Measurements from ENCODE around the gene MORN1. TPM values are rescaled to one million over a fixed set of nuclear protein-coding genes. Genes with fewer than 3 reads are reported as not detected.

The MORN1 gene
- total RNA-seq, 1 donor from 2014 or later: 5.3 TPM

DNA sequence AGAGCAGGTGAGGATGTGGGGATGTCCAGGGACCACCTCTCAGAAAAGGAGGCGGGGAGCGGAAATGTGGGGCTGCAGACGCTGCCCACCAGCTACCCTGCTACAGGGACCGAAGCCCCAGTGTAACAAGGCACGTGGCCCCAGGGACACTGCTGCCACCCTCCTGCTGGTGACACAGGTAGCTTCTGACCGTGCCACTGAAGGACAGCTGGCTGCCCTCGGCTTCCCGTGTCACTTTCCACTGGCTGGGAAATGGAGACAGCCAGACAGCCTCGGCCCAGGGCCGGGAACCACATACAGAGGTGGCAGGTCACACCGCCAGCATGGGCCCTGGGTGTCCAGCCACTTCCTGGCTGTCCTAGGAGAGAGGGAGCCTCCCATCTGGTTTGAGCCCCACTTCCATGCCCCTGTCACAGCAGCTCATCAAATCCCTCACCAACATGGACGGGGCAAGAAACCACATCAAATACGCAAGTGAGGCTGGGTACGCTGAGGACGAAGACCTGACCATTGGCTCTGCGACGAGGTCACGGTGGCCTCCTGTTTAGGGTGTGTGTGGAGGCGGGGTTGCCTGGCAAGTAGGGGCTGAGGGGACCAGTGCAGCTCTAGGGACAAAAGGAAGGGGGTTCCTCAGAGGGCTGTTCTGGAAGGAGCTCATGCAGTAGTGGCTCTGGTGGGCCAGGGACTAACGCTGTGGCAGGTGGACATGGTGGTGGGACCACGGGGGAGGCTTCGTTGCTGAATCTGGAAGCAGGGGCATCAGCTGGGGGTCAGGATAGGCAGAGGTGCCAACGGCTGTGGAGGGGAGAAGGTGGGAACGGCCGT is 16.0 kb upstream of the MORN1 start:
- no peak for ATAC-seq
- intact Hi-C loops (cut with micrococcal nuclease): no loop called here
- DNase-seq: no peak

- ATAC-seq (no peak), DNase-seq (no peak)
- intact Hi-C loops (cut with micrococcal nuclease): no loop called here
Measured at GRCh38 chr1:2406451-2407041, 15.2 kb upstream of the MORN1 start.

GRCh38 chr1:2405588-2406295 is 14.4 kb upstream of the MORN1 start:
- intact Hi-C loops (cut with micrococcal nuclease): no loop called here
- DNase-seq: no peak
- ATAC-seq: no peak

DNA sequence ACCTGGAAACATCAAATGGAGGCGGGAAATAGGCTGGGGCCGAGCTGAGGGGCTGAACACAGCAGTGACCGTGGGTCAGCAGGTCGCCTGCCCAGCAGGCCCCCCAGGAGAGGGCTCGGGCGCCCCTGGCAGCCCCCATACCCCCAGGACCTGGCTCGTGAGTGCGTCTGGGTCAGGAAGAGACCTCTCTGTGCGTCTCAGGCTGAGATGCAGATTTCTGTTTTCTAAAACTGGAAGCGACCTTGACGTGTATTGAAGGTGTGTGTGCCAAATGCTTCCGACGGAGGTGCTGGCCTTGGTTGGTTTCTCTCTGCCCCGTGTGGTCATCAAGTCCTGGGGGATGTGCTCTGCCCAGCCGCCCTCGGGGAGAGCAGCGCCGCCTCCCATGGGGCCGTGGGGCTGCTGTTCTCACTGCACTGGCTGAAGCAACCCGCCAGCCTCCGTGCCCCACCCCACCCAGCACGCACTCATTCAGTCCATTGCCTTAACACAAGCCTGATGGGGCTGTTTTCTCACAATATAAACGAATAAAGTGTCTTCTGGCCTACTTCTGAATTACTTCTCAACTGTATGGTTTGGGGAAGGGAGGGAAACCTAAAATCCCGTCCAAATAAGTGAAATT is 13.6 kb upstream of the MORN1 start:
- no peak for DNase-seq
- ATAC-seq: no peak
- intact Hi-C loops (cut with micrococcal nuclease): no loop called here

DNA sequence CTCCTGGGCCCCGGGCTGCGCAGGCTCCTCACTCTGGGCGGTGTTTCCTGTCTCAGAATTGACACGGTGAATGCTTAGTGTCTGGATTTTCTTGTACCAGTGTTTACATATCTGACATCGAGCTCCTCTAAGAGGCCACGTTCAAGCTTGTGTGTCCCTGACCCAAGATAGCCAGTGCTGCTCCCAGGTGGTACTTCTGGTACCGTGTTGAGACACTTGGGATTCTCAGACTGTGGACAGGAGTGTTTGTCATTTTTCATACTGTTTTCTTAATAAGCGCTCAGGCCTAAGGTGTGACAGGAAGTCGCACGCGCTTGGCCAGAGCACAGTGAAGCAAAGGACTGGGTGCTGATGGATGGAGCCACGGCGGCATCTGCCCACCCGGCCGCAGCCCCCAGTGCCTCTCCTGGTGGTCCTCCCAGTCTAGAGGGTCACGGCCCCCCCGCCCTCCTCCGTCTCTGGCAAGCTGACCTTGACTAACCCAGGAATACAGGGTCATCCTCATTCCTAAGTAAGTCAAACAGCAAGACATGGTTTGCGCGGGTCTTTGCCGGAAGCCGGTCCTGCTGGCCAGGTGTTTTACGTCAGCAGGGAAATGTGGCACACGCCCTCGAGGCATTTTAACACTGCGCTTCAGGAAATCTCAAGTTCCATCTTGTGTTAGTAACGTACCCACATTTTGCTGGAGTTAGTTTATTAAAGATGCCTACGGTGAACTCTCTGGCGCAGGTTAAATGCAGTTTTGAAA is 13.0 kb upstream of the MORN1 start:
- intact Hi-C loops (cut with micrococcal nuclease): no loop called here
- no peak for DNase-seq
- no peak for ATAC-seq

- DNase-seq: no peak
- intact Hi-C loops (cut with micrococcal nuclease): no loop called here
Measured at GRCh38 chr1:2403273-2403672, 11.9 kb upstream of the MORN1 start.

DNA sequence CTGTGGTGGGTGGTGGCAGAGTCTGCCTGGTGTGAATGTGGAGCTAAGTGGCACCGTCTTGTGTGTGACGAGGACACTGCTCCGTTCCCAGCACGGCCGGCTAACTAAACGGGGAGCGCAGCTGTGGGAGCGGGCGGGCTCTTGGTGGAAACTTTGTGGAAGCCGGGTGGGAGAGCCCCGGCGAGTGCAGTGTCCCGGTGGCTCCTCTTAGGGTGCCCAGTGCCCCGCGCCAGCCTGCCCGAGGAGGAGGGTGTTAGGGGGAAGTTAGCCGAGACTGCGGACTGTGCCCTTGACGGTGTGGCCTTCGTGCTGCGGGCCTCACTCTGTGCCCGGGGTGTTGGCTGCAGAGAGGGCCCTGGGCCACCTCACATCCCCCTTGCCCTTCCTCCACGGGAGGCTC is 11.1 kb upstream of the MORN1 start:
- intact Hi-C loops (cut with micrococcal nuclease): no loop called here
- ATAC-seq (no peak), DNase-seq (no peak)

More at GRCh38 chr1:2403273-2403672, 11.9 kb upstream of the MORN1 start:
- no peak for ATAC-seq

DNA sequence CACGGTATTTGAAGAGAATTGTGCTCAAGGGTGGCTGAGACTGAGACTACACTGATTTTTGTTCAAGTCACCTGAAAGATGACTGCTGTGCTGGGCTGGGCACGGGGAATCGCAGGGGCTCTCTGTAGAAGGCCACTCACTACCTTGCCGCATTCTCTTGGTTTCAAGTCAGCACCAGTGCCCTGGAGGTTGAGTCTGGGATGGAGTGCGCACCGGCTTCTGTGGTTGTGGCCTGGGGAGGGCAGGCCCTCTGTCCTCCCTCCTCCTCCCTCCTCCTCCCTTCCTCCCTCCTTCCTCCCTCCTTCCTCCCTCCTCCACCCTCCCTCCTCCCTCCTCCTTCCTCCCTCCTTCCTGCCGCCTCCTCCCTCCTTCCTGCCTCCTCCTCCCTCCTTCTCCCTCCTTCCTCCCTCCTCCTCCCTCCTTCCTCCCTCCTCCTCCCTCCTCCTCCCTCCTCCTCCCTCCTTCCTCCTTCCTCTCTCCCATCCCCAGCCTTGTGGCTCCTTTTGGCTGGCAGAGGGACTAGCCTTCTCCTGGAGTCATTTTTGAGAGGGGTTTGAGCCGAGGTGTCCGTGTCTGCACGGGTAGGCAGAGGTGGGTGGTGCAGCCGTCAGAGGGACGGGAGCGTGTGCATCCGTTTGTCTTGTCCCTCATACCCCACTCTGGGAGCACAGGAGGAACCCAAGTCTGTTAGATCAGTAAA is 9.7 kb upstream of the MORN1 start:
- no peak for DNase-seq
- no peak for ATAC-seq
- intact Hi-C loops (cut with micrococcal nuclease): no loop called here

DNA sequence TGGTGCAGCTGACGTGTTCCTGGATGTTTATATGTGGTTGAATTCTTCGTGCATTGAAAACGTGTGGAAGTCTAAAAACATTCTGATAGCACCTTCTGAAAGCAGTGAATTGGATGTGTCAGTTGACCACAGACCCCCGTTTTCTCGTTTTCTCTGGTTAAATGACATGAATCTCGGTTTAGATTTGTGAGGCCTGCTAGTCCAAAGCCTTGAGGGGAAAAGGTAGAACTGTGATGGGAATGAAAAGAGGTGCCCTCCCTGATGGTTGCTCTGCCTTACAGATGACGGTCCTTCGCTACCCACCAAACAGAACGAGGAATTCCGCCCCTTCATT is 9.2 kb upstream of the MORN1 start:
- intact Hi-C loops (cut with micrococcal nuclease): no loop called here
- ATAC-seq: no peak

DNA sequence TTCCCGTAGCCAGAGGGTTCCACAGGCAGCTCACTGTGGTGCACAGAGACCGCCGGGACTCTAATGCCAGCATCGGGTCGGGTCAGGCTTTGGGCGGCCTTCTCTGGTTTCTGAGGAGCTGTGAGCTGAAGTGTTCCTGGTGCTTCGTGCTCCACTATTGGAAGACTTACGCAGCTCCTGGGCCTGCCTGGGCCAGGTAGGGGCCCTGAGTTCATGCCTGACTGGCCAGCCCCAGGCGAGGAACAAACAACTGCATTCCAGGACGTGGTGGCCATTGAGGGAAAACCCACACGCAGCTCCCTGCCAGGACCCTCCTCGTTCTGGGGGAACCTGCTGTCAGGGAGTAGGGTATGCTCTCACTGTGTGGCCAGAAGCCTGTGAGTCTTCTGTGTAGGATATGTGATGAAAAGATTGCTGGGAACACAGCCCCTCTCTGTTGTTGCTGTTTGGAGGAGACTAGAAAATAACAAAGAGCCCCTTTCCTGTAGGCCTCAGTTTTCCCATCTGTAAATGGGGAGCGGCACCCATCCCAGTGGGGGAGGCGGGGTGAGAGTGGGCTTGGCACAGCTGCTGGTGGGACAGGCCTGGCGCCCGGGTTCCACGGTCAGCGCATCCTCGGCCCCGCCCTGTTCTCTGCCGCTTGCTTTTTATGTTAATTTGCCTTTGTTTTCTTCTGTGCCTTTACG is 8.7 kb upstream of the MORN1 start:
- intact Hi-C loops (cut with micrococcal nuclease): no loop called here
- no peak for ATAC-seq
- DNase-seq: no peak

More for the DNA sequence above, 9.2 kb upstream of the MORN1 start:
- no peak for DNase-seq

DNA sequence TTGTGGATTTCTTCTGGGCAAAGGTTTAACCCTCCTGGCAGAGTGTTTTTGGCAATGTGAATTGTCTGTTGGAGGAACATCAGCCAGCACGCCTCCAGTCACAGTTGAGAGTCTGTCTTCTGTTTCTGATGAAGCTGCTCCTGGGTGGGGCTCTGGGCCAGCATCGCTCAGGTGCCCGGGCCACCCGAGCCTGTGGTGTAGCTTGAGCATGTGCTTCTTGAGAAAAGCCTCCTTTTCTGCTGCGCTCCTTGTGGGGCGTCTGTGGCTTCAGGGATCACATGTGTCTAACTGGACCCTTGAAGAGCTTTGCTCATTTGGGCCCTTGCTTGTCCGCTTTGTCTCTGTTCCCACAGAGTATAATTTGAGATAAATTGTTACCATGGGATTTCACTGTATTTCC is 7.5 kb upstream of the MORN1 start:
- DNase-seq: no peak
- intact Hi-C loops (cut with micrococcal nuclease): no loop called here
- ATAC-seq: no peak

- intact Hi-C loops (cut with micrococcal nuclease): no loop called here
- no peak for ATAC-seq
- no peak for DNase-seq
Measured at GRCh38 chr1:2397007-2397679, 5.8 kb upstream of the MORN1 start.

- intact Hi-C loops (cut with micrococcal nuclease): no loop called here
- DNase-seq: no peak
Measured at GRCh38 chr1:2396476-2396875, 5.1 kb upstream of the MORN1 start.

GRCh38 chr1:2396059-2396458 is 4.7 kb upstream of the MORN1 start:
- DNase-seq (no peak), ATAC-seq (no peak)
- intact Hi-C loops (cut with micrococcal nuclease): no loop called here

More at GRCh38 chr1:2396476-2396875, 5.1 kb upstream of the MORN1 start:
- no peak for ATAC-seq

DNA sequence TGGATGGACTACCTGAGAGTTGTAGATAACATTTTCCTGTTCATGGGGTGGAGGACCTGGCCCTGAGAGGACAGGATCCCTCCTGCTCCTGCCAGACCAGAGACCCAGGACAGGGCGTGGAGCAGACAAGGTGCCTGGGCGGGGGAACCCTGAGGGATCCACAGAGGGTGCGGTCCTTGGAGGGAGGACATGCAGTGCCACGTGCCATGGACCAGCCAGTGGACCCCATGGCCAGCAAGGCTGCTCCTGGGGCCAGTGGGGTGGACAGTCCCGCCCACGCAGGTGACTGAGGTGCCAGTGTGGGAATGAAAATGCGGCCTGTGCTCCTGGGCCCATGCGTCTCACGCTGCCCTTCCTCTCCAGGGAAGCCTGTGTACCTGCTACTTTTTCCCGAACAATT is 3.9 kb upstream of the MORN1 start:
- intact Hi-C loops (cut with micrococcal nuclease): no loop called here
- DNase-seq: no peak

GRCh38 chr1:2394761-2395160 is 3.4 kb upstream of the MORN1 start:
- ATAC-seq (no peak), DNase-seq (no peak)
- intact Hi-C loops (cut with micrococcal nuclease): no loop called here

More for the DNA sequence above, 3.9 kb upstream of the MORN1 start:
- ATAC-seq: no peak

DNA sequence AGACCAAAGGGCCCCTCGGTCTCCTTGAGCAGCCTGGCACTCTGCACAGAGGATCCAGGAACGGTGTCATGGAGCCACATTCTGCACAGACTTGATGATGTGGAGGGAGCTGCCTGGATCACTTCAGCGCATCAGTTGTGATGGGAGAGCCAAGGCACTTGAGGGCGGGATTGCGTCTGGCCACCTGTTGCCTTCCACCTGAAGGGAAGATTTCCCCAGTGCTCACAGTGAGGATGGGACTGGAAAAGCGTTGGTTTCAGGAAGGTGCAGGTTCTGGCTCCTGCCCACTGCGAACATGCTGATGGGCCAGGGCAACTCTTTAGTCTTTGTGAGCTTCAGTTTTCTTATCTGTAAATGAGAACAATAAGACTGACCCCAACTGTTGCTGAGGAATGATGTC is 2.9 kb upstream of the MORN1 start:
- DNase-seq: no peak
- ATAC-seq: no peak
- intact Hi-C loops (cut with micrococcal nuclease): no loop called here

- DNase-seq (no peak), ATAC-seq (no peak)
- intact Hi-C loops (cut with micrococcal nuclease): no loop called here
Measured at GRCh38 chr1:2393471-2393877, 2.1 kb upstream of the MORN1 start.

Measured in left ventricle myocardium superior (tissue), 1 donor.